NCI-H510A treated with DMSO at 0.1 percent for 48 hours (cell line): ENCODE results near the gene TRIM54.
A peak's percentile ranks its signal among the peaks of the same experiment; 100 is the strongest.

Experiments used
- DNase-seq: peaks from one replicate; lab custom pipeline; 2025; lab: John Stamatoyannopoulos, UW

TRIM54 gene

GRCh38 chr2:27356382-27357181, 74.4 kb downstream of the TRIM54 start, which contains the start of gene GTF3C2:
Gene GTF3C2, minus strand, starts transcription at chr2:27356764. Its CDS starts 13,210 bp downstream, at chr2:27343554.
- DNase-seq, result peak; percentile 98
